B cell (primary cell): ENCODE data around the gene ATP6V1C2. TPM values are rescaled to one million over a fixed set of nuclear protein-coding genes. Genes with fewer than 3 reads are reported as not detected.

Experiments
- ATAC-seq: fragments of 200-7000 bp; cut with Tn5 transposase; one replicate; pipeline ENCODE4 v1.10.0; 2021; ENCODE audit warnings: low read depth, mild to moderate bottlenecking, moderate number of reproducible peaks, moderate library complexity
- CTCF ChIA-PET: fragments of 350-600 bp; sonication (Branson Sonifier 250); formaldehyde crosslinking; loops from one replicate; lab custom pipeline; 2021; ENCODE audit warnings: antibody characterized with exemption, inconsistent platforms; lab: Charles Lee
- POLR2A ChIA-PET: fragments of 350-600 bp; sonication (Branson Sonifier 250); formaldehyde crosslinking; loops from one replicate; lab custom pipeline; 2021; ENCODE audit warnings: antibody characterized with exemption; lab: Charles Lee
- DNase-seq: peaks from one replicate; pipeline ENCODE4 v3.0.0; 2013
- H2AFZ ChIP-seq: 2 replicates; pipeline ENCODE4 v1.6.1; 2012; ENCODE audit warnings: mild to moderate bottlenecking, low read depth, low read length; ENCODE audit not compliant: insufficient read depth, poor library complexity, severe bottlenecking
- H3K27ac ChIP-seq, 2 donors: 1 replicate in 1 of 2; 2 replicates in 1 of 2; pipeline ENCODE4 v1.5.1; 2012 to 2013; ENCODE audit warnings: low read length in 2 of 2, mild to moderate bottlenecking in 2 of 2, moderate library complexity in 1 of 2
- H3K27me3 ChIP-seq, 4 experiments: fragments of 200-600 bp in 1 of 4; sonication (generic) in 1 of 4; replicated peaks in 1 of 4; 1 replicate in 2 of 4; 2 replicates in 2 of 4; pipeline versions ENCODE4 v1.6.1 to v1.7.0; 2013 to 2016; ENCODE audit warnings: low read length in 3 of 4, mild to moderate bottlenecking in 2 of 4, mixed read lengths in 1 of 4, moderate library complexity in 1 of 4; ENCODE audit not compliant: insufficient read depth in 4 of 4, control insufficient read depth in 3 of 4; ENCODE audit errors: control extremely low read depth in 1 of 4
- H3K36me3 ChIP-seq, 2 experiments: replicated peaks in 1 of 2; 1 replicate in 1 of 2; 2 replicates in 1 of 2; pipeline versions ENCODE4 v1.6.1 to v1.7.1; 2013; ENCODE audit warnings: low read length in 1 of 2; ENCODE audit not compliant: insufficient read depth in 2 of 2, control insufficient read depth in 1 of 2; ENCODE audit errors: control extremely low read depth in 1 of 2, extremely low read depth in 1 of 2
- H3K4me1 ChIP-seq, 2 donors: fragments of 200-600 bp in 1 of 2; sonication (generic) in 1 of 2; 1 replicate in 1 of 2; 2 replicates in 1 of 2; pipeline versions ENCODE4 v1.5.1 to v1.6.1; 2013 to 2017; ENCODE audit warnings: low read length in 2 of 2; ENCODE audit not compliant: control insufficient read depth in 2 of 2, insufficient read depth in 2 of 2
- H3K4me2 ChIP-seq: replicated peaks from 2 replicates; pipeline ENCODE3; 2012; ENCODE audit warnings: mild to moderate bottlenecking, low read depth, low read length; ENCODE audit not compliant: poor library complexity, severe bottlenecking
- H3K4me3 ChIP-seq, 5 experiments: fragments of 200-600 bp in 1 of 5; sonication (generic) in 1 of 5; 1 replicate in 3 of 5; 2 replicates in 2 of 5; pipeline versions ENCODE4 v1.5.1 to v1.7.0; 2011 to 2016; ENCODE audit warnings: low read length in 4 of 5, mild to moderate bottlenecking in 4 of 5, low read depth in 2 of 5, control low read depth in 1 of 5, moderate library complexity in 1 of 5; ENCODE audit not compliant: insufficient read depth in 1 of 5; ENCODE audit errors: control extremely low read depth in 1 of 5, extremely low read depth in 1 of 5
- H3K79me2 ChIP-seq: fragments of 200-600 bp; sonication (generic); one replicate; pipeline ENCODE4 v1.6.0; 2016; ENCODE audit warnings: low read length; ENCODE audit not compliant: control insufficient read depth, insufficient read depth
- H3K9ac ChIP-seq: fragments of 200-600 bp; sonication (generic); 2 replicates; pipeline ENCODE4 v1.6.1; 2017; ENCODE audit warnings: mild to moderate bottlenecking, low read length, moderate library complexity
- H3K9me3 ChIP-seq, 3 donors: one replicate each; pipeline versions ENCODE4 v1.6.1 to v1.7.1; 2013; ENCODE audit warnings: low read length in 2 of 3; ENCODE audit not compliant: control insufficient read depth in 2 of 3, insufficient read depth in 1 of 3; ENCODE audit errors: control extremely low read depth in 1 of 3
- H4K20me1 ChIP-seq: 2 replicates; pipeline ENCODE4 v1.6.0; 2012; ENCODE audit warnings: mild to moderate bottlenecking, low read length; ENCODE audit not compliant: insufficient read depth, control insufficient read depth, poor library complexity, severe bottlenecking
- H3K27ac Mint-ChIP-seq: one replicate; pipeline ENCODE4 v1.8.0; 2021; ENCODE audit warnings: mixed read lengths
- H3K27me3 Mint-ChIP-seq: one replicate; pipeline ENCODE4 v1.8.0; 2021; ENCODE audit warnings: mixed read lengths
- H3K4me1 Mint-ChIP-seq: one replicate; pipeline ENCODE4 v1.8.0; 2021; ENCODE audit warnings: mixed read lengths
- H3K4me3 Mint-ChIP-seq: one replicate; pipeline ENCODE4 v1.8.0; 2021; ENCODE audit warnings: mixed read lengths
- H3K9me3 Mint-ChIP-seq: one replicate; pipeline ENCODE4 v1.8.0; 2022; ENCODE audit warnings: mixed read lengths; ENCODE audit not compliant: insufficient read depth
- EZH2 ChIP-seq: IDR thresholded peaks from 2 replicates; pipeline ENCODE4 v1.6.1; 2012; ENCODE audit warnings: borderline replicate concordance, low read depth, mild to moderate bottlenecking, moderate library complexity, low read length; ENCODE audit not compliant: insufficient read depth, poor library complexity, severe bottlenecking
- WGBS: methylation state at CpG from one replicate; pipeline ENCODE4 v1.1.5; 2013; ENCODE audit warnings: missing lambda C conversion rate; ENCODE audit not compliant: insufficient coverage; 5-methylcytosine and 5-hydroxymethylcytosine counted together
- intact Hi-C: fragments of 100-400 bp; cut with micrococcal nuclease; formaldehyde crosslinking; loops from one replicate; pipeline ENCODE4 v1.10.0; 2022
- polyA plus RNA-seq: library from polyadenylated mRNA; depleted of rRNA; stranded (reverse); fragments of >200 nt; gene quantifications from 2 replicates; pipeline ENCODE4 v1.2.3, GENCODE V29; 2012
- total RNA-seq, 2 donors: library from RNA; stranded (reverse); fragments of 120-200 nt in 1 of 2; gene quantifications; 1 replicate in 1 of 2; 2 replicates in 1 of 2; pipeline versions ENCODE4 v1.2.3 to v1.2.4, GENCODE V29; 2013 to 2022
- TF ChIP-seq, protein P1 (sequence below): fragments of 200-600 bp; IDR thresholded peaks from one replicate; pipeline ENCODE4 v1.8.0; 2022; ENCODE audit warnings: antibody characterized with exemption, mild to moderate bottlenecking

The ATP6V1C2 gene
- total and polyA plus RNA-seq, 2 donors (not counting 1 experiment from before 2014, with no cell fraction given) = 0.54 to 4.4 TPM

DNA sequence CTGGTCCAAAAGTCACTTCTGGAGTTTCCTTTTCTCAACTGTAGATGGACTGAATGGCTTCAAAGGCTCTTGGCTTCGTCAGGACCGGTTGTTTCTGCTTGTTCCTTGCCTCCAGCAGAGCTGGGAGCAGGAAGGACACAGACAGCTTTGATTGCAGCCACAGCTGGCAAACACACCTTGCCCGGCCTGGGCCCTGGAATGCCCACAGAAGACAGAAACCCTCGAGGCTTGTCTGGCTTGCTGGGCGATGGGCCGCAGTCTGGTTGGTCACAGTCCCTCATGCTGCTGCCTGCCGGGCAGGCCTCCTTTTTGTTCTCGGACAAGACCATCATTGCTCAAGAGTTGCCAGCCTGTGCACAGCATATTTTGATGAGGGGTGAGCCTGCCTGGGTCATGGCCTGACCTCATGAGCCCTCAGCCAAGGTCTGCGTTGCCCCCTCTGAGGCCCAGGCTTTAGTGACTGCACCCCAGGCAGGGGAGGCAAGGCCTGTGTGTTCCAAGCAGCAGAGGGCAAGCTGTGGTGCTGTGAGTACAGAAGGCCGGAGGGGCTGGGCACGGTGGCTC is 37.8 kb downstream of the ATP6V1C2 start:
- peaks cover 9% of the 10 kb centered on the region for H3K4me1 Mint-ChIP-seq
- Histone ChIP-seq H3K79me2 (no peaks in the 10 kb centered on the region), H3K4me3 (no peak overlapping the region), H4K20me1 (no peaks in the 10 kb centered on the region), H3K36me3 (no peaks in the 10 kb centered on the region), H3K9me3 (peaks cover 0 to 3% (median 0%) of the 10 kb centered on the region in 3 donors), H3K9ac (no peak overlapping the region), H2AFZ (no peak overlapping the region), H3K27me3 (peaks cover 0 to 2% (median 0%) of the 10 kb centered on the region in 4 experiments), H3K27ac (no peak overlapping the region), H3K4me1 (peaks cover 6 to 7% of the 10 kb centered on the region in 2 donors), H3K4me2 (no peak overlapping the region)
- intact Hi-C loops = no loop called here
- ChIA-PET POLR2A (no interaction called here), CTCF (no interaction called here)
- 98% methylated on average over 11 of the region's 11 CpGs for WGBS
- no peak overlapping the region for H3K27ac Mint-ChIP-seq
- DNase-seq (no peak), ATAC-seq (no peak)
- H3K4me3 Mint-ChIP-seq = no peak overlapping the region
- TF ChIP-seq, protein P1, sequence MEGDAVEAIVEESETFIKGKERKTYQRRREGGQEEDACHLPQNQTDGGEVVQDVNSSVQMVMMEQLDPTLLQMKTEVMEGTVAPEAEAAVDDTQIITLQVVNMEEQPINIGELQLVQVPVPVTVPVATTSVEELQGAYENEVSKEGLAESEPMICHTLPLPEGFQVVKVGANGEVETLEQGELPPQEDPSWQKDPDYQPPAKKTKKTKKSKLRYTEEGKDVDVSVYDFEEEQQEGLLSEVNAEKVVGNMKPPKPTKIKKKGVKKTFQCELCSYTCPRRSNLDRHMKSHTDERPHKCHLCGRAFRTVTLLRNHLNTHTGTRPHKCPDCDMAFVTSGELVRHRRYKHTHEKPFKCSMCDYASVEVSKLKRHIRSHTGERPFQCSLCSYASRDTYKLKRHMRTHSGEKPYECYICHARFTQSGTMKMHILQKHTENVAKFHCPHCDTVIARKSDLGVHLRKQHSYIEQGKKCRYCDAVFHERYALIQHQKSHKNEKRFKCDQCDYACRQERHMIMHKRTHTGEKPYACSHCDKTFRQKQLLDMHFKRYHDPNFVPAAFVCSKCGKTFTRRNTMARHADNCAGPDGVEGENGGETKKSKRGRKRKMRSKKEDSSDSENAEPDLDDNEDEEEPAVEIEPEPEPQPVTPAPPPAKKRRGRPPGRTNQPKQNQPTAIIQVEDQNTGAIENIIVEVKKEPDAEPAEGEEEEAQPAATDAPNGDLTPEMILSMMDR = no peak
- no peak for TF ChIP-seq EZH2
- H3K27me3 Mint-ChIP-seq = no peaks in the 10 kb centered on the region
- no peaks in the 10 kb centered on the region for H3K9me3 Mint-ChIP-seq

DNA sequence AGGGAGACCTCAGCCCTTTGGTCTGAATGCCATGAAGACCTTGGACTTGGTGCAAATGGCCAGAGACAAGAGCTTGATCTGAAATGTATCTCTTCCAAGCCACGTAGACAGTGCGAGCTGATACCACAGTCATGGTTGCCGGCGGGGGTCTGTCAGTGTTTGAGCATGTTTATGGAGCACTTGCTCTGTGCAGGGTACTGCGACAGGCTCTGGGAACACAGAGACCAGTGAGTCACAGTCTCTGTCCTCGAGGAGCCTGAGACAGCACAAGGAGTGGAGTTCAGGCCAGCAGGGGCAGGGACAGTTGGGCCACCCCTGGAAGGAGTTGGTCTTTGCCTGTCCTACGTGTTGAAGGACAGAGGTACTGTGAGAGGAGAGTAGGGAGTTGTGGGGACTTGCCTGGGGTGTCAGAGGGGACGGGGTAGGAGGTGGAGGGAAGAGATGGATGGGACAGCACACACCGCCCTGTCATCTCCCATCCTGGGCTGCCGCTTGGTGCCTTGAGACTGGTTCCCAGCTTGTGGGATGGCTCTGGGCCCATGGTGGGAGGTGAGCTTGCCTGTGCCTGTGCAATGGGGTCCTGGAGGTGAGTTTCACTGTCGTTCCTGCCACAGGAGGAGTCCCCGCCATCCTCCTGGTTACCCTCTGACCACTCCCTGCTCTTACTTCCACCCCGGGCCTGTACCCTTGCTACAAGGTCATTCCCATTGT is 39.5 kb downstream of the ATP6V1C2 start:
- intact Hi-C loops = no loop called here
- Histone ChIP-seq H3K36me3 (no peaks in the 10 kb centered on the region), H4K20me1 (no peaks in the 10 kb centered on the region), H3K27ac (no peak overlapping the region), H2AFZ (no peak overlapping the region), H3K79me2 (no peaks in the 10 kb centered on the region), H3K4me2 (no peak overlapping the region), H3K27me3 (peaks cover 0 to 2% (median 0%) of the 10 kb centered on the region in 4 experiments), H3K9me3 (peaks cover 0 to 3% (median 0%) of the 10 kb centered on the region in 3 donors), H3K4me3 (no peak overlapping the region), H3K4me1 (peaks cover 8 to 9% of the 10 kb centered on the region in 2 donors), H3K9ac (no peak overlapping the region)
- Mint-ChIP-seq H3K4me3 (no peak overlapping the region), H3K27ac (no peak overlapping the region), H3K27me3 (no peaks in the 10 kb centered on the region), H3K4me1 (peaks cover 11% of the 10 kb centered on the region), H3K9me3 (no peaks in the 10 kb centered on the region)
- CTCF ChIA-PET = no interaction called here
- WGBS = 91% methylated on average over 12 of the region's 13 CpGs
- no peak for ATAC-seq
- TF ChIP-seq EZH2 = no peak
- TF ChIP-seq, protein P1 = no peak
- POLR2A ChIA-PET = no interaction called here
- no peak for DNase-seq
